Liver (tissue), 9 donors: ENCODE data around the gene SLC8A1. TPM values are rescaled to one million over a fixed set of nuclear protein-coding genes. Genes with fewer than 3 reads are reported as not detected.

Source experiments
- DNase-seq: peaks from one replicate; pipeline ENCODE4 v3.0.0-alpha.2; 2017; ENCODE audit warnings: low spot score
- H3K27ac ChIP-seq, 2 donors: one replicate each; pipeline ENCODE4 v1.7.0; 2013; ENCODE audit warnings: inconsistent platforms in 2 of 2, low read length in 2 of 2, control low read depth in 1 of 2, low read depth in 1 of 2, mild to moderate bottlenecking in 1 of 2
- H3K27me3 ChIP-seq, 4 donors: one replicate each; pipeline versions ENCODE4 v1.6.1 to v1.7.0; 2013; ENCODE audit warnings: low read length in 3 of 4, inconsistent platforms in 1 of 4, mild to moderate bottlenecking in 1 of 4, moderate library complexity in 1 of 4; ENCODE audit not compliant: control insufficient read depth in 4 of 4, insufficient read depth in 4 of 4
- H3K36me3 ChIP-seq, 4 donors: one replicate each; pipeline versions ENCODE4 v1.6.1 to v1.7.0; 2013; ENCODE audit warnings: low read length in 3 of 4, mild to moderate bottlenecking in 3 of 4, low read depth in 1 of 4, moderate library complexity in 1 of 4; ENCODE audit not compliant: control insufficient read depth in 4 of 4, insufficient read depth in 3 of 4
- H3K4me1 ChIP-seq, 4 donors: one replicate each; pipeline versions ENCODE4 v1.6.1 to v1.7.0; 2013; ENCODE audit warnings: low read length in 3 of 4, mild to moderate bottlenecking in 3 of 4, moderate library complexity in 1 of 4; ENCODE audit not compliant: control insufficient read depth in 4 of 4, insufficient read depth in 4 of 4
- H3K4me3 ChIP-seq, 3 donors: one replicate each; pipeline versions ENCODE4 v1.6.1 to v1.7.0; 2013; ENCODE audit warnings: low read length in 3 of 3, control low read depth in 1 of 3, low read depth in 1 of 3, mild to moderate bottlenecking in 1 of 3
- H3K9ac ChIP-seq, 2 donors: one replicate each; pipeline ENCODE4 v1.7.0; 2013; ENCODE audit warnings: low read length in 2 of 2, mild to moderate bottlenecking in 2 of 2, moderate library complexity in 2 of 2, control low read depth in 1 of 2, low read depth in 1 of 2
- H3K9me3 ChIP-seq, 4 donors: one replicate each; pipeline versions ENCODE4 v1.6.1 to v1.7.0; 2013; ENCODE audit warnings: low read length in 3 of 4; ENCODE audit not compliant: control insufficient read depth in 4 of 4
- EGR1 ChIP-seq, 2 donors: IDR thresholded peaks; 2 replicates each; pipeline ENCODE4 v1.6.1; 2016 to 2018; ENCODE audit warnings: antibody characterized with exemption in 2 of 2, low read depth in 2 of 2
- FOXA1 ChIP-seq: IDR thresholded peaks from 2 replicates; pipeline ENCODE4 v1.6.1; 2016; ENCODE audit warnings: antibody characterized with exemption
- FOXA2 ChIP-seq: IDR thresholded peaks from 2 replicates; pipeline ENCODE4 v1.6.1; 2016; ENCODE audit warnings: antibody characterized with exemption
- GABPA ChIP-seq, 2 donors: IDR thresholded peaks in 1 of 2; conservative IDR thresholded peaks in 1 of 2; 2 replicates each; pipeline ENCODE4 v1.6.1; 2016; ENCODE audit warnings: antibody characterized with exemption in 2 of 2, mild to moderate bottlenecking in 1 of 2, moderate library complexity in 1 of 2
- HNF4A ChIP-seq, 2 donors: conservative IDR thresholded peaks; 2 replicates each; pipeline ENCODE4 v1.6.1; 2016; ENCODE audit warnings: antibody characterized with exemption in 2 of 2, mild to moderate bottlenecking in 2 of 2
- HNF4G ChIP-seq: IDR thresholded peaks from 2 replicates; pipeline ENCODE4 v1.6.1; 2016; ENCODE audit warnings: antibody characterized with exemption
- RAD21 ChIP-seq, 2 donors: IDR thresholded peaks; 2 replicates each; pipeline ENCODE4 v1.6.1; 2016; ENCODE audit warnings: antibody characterized with exemption in 2 of 2, mild to moderate bottlenecking in 2 of 2
- RXRA ChIP-seq, 2 donors: IDR thresholded peaks; 2 replicates each; pipeline ENCODE4 v1.6.1; 2017 to 2018; ENCODE audit warnings: antibody characterized with exemption in 2 of 2, mild to moderate bottlenecking in 1 of 2
- SP1 ChIP-seq: IDR thresholded peaks from 2 replicates; pipeline ENCODE4 v1.6.1; 2018; ENCODE audit warnings: antibody characterized with exemption, mild to moderate bottlenecking
- TAF1 ChIP-seq: conservative IDR thresholded peaks from 2 replicates; pipeline ENCODE4 v1.6.1; 2016; ENCODE audit warnings: antibody characterized with exemption, mild to moderate bottlenecking
- YY1 ChIP-seq: IDR thresholded peaks from 2 replicates; pipeline ENCODE4 v1.6.1; 2016; ENCODE audit warnings: antibody characterized with exemption, mild to moderate bottlenecking
- WGBS: extraction: QIAGEN DNeasy Blood & Tissue Kit; methylation state at CpG from one replicate; pipeline ENCODE4 v1.1.7; 2013; 5-methylcytosine and 5-hydroxymethylcytosine counted together
- polyA plus RNA-seq, 2 donors: library from polyadenylated mRNA; stranded (reverse) in 1 of 2; unstranded in 1 of 2; fragments of 200-250 nt in 1 of 2; fragments of >200 nt in 1 of 2; fragmentation: Nextera tagmentation in 1 of 2; extraction: Ambion mirVana in 1 of 2; gene quantifications; one replicate each; pipeline versions ENCODE4 v1.2.1 to v1.2.3, GENCODE V29; 2013 to 2015
- total RNA-seq, 2 donors: library from RNA; depleted of rRNA; stranded (reverse); fragments of >200 nt; gene quantifications; one replicate each; pipeline ENCODE4 v1.2.3, GENCODE V29; 2014
- TF ChIP-seq, protein P1 (sequence below): IDR thresholded peaks from 2 replicates; pipeline ENCODE4 v1.6.1; 2016; ENCODE audit warnings: antibody characterized with exemption
- TF ChIP-seq, protein P2 (sequence below): fragments of 150-350 bp; IDR thresholded peaks from 2 replicates; pipeline ENCODE4 v1.5.1; 2017; ENCODE audit warnings: improper control_type of control experiment, low read depth, low read length; ENCODE audit not compliant: missing input control
- TF ChIP-seq, protein P3 (sequence below): IDR thresholded peaks from 2 replicates; pipeline ENCODE4 v1.6.1; 2016; ENCODE audit warnings: antibody characterized with exemption, mild to moderate bottlenecking
- TF ChIP-seq, protein P4 (sequence below): IDR thresholded peaks from 2 replicates; pipeline ENCODE4 v1.6.1; 2016; ENCODE audit warnings: antibody characterized with exemption
- donor health status: healthy.
- donor health status: healthy.
- donor health status: healthy.
- donor health status: healthy.
- donor health status: healthy.

SLC8A1 gene
- 10 to 100 TPM; 14.3 to 18.5 TPM for total RNA-seq
- polyA plus RNA-seq: 1 to 10 TPM; 1.2 to 2.1 TPM

DNA sequence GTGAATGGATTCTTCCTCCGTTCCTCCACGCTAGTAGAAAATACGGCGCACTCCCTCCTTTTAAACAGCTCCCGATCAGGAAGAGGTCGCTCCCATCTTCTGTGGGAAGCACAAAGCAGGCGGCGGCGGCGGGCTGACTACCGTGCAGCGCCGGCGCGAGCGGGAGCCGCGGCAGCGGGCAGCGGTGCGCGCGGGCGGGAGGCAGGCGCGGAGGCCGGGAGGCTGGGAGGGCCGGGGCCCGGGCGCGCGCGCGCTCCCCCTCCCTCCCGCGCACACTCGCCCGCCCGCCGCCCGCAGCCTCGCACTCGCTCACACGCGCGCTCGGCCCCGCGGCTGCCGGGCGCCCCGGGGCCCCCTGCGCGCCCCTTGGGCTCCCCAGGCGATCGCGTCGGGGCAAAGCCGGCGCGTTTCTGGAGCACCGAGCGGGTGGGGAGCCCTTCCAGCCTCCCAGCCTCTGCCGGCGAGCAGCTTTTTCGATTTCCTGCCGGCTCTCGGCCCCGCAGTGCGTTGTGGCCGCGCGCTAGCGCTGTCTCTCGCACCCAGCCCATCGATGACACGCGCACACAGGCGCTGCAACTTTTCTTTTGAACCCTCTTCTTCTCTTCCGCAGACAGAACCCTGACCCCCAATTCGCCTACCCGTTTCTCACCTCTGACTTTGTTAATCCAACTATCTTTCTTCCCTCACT, at the start of gene SLC8A1:
SLC8A1 (minus strand) TSS at position 173 of the 688 bp plus-strand sequence.
- WGBS: 2% methylated on average over 82 of the region's 82 CpGs
- Histone ChIP-seq H3K4me1 (peaks cover 0 to 10% (median 0%) of the 10 kb centered on the region in 4 donors), H3K27me3 (peaks cover 0 to 8% (median 3%) of the 10 kb centered on the region in 4 donors), H3K9ac (no peak within 1 kb of the TSS), H3K4me3 (peak within 1 kb of the TSS; percentile 40 to 55 (median 47)), H3K9me3 (no peaks in the 10 kb centered on the region), H3K36me3 (no peaks in the 10 kb centered on the region), H3K27ac (peak within 1 kb of the TSS; percentile 59 to 69)
- TF ChIP-seq, protein P1, sequence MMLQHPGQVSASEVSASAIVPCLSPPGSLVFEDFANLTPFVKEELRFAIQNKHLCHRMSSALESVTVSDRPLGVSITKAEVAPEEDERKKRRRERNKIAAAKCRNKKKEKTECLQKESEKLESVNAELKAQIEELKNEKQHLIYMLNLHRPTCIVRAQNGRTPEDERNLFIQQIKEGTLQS: no peak
- no peak for TF ChIP-seq FOXA1
- no peak for TF ChIP-seq TAF1
- TF ChIP-seq RAD21 (IDR thresholded peaks at IDR 0.05): no peak
- TF ChIP-seq, protein P2, sequence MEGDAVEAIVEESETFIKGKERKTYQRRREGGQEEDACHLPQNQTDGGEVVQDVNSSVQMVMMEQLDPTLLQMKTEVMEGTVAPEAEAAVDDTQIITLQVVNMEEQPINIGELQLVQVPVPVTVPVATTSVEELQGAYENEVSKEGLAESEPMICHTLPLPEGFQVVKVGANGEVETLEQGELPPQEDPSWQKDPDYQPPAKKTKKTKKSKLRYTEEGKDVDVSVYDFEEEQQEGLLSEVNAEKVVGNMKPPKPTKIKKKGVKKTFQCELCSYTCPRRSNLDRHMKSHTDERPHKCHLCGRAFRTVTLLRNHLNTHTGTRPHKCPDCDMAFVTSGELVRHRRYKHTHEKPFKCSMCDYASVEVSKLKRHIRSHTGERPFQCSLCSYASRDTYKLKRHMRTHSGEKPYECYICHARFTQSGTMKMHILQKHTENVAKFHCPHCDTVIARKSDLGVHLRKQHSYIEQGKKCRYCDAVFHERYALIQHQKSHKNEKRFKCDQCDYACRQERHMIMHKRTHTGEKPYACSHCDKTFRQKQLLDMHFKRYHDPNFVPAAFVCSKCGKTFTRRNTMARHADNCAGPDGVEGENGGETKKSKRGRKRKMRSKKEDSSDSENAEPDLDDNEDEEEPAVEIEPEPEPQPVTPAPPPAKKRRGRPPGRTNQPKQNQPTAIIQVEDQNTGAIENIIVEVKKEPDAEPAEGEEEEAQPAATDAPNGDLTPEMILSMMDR: no peak
- TF ChIP-seq HNF4A (conservative IDR thresholded peaks at IDR 0.05): no peak
- DNase-seq: no peak

DNA sequence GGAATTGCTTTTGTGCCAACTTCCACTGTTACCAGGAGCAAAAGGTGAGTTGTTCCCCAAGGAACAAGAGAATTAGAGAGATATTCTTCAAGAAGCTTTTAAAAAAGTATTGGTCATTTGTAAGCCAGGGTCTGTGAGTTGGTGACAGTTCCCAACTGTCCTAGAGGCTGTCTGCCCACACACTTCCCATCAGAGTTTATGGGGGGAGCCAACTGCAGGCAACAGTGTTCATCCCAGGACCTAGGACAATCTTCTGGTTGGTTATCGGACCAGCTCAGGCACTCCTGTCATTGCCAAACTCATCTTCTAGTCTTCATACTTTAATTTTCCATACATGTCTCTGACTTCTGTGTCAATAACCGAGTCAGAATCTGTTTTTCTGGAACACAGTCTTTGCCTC, 47.5 kb upstream of the SLC8A1 start:
- no peaks in the 10 kb centered on the region for H3K9me3 ChIP-seq
- DNase-seq: no peak
- no peak overlapping the region for H3K27ac ChIP-seq
- H3K4me3 ChIP-seq: no peak overlapping the region
- H3K9ac ChIP-seq: no peak overlapping the region
- H3K27me3 ChIP-seq: no peaks in the 10 kb centered on the region
- TF ChIP-seq, protein P3, sequence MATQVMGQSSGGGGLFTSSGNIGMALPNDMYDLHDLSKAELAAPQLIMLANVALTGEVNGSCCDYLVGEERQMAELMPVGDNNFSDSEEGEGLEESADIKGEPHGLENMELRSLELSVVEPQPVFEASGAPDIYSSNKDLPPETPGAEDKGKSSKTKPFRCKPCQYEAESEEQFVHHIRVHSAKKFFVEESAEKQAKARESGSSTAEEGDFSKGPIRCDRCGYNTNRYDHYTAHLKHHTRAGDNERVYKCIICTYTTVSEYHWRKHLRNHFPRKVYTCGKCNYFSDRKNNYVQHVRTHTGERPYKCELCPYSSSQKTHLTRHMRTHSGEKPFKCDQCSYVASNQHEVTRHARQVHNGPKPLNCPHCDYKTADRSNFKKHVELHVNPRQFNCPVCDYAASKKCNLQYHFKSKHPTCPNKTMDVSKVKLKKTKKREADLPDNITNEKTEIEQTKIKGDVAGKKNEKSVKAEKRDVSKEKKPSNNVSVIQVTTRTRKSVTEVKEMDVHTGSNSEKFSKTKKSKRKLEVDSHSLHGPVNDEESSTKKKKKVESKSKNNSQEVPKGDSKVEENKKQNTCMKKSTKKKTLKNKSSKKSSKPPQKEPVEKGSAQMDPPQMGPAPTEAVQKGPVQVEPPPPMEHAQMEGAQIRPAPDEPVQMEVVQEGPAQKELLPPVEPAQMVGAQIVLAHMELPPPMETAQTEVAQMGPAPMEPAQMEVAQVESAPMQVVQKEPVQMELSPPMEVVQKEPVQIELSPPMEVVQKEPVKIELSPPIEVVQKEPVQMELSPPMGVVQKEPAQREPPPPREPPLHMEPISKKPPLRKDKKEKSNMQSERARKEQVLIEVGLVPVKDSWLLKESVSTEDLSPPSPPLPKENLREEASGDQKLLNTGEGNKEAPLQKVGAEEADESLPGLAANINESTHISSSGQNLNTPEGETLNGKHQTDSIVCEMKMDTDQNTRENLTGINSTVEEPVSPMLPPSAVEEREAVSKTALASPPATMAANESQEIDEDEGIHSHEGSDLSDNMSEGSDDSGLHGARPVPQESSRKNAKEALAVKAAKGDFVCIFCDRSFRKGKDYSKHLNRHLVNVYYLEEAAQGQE: no peak
- no peak for TF ChIP-seq RAD21 (IDR thresholded peaks at IDR 0.05)
- no peak for TF ChIP-seq YY1
- no peak for TF ChIP-seq RXRA (IDR thresholded peaks at IDR 0.05)
- TF ChIP-seq, protein P2: no peak
- TF ChIP-seq GABPA (IDR thresholded peaks at IDR 0.05 in 1 of 2, conservative IDR thresholded peaks at IDR 0.05 in 1 of 2): no peak
- TF ChIP-seq FOXA2: no peak
- no peak for TF ChIP-seq HNF4A (conservative IDR thresholded peaks at IDR 0.05)
- no peak for TF ChIP-seq TAF1
- TF ChIP-seq, protein P4, sequence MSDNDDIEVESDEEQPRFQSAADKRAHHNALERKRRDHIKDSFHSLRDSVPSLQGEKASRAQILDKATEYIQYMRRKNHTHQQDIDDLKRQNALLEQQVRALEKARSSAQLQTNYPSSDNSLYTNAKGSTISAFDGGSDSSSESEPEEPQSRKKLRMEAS: no peak
- no peak for TF ChIP-seq SP1
- no peak for TF ChIP-seq FOXA1
- no peak for TF ChIP-seq EGR1 (IDR thresholded peaks at IDR 0.05; ENCODE audit: low read depth in 2 of 2)
- no peak for TF ChIP-seq HNF4G
- TF ChIP-seq, protein P1: no peak
- no peaks in the 10 kb centered on the region for H3K36me3 ChIP-seq
- 73% methylated on average over 2 of the region's 2 CpGs for WGBS
- H3K4me1 ChIP-seq: no peaks in the 10 kb centered on the region
